NCI-H1694 (cell line): ENCODE measurements around the gene NPFFR2.
"Not testable (repeated sequence)": the region's sequence is repeated elsewhere in the genome, so short reads cannot be mapped to it uniquely, and the experiment has no call there.

Experiments used
- DNase-seq: peaks from one replicate; lab custom pipeline; 2025; lab: John Stamatoyannopoulos, UW

Gene NPFFR2

DNA sequence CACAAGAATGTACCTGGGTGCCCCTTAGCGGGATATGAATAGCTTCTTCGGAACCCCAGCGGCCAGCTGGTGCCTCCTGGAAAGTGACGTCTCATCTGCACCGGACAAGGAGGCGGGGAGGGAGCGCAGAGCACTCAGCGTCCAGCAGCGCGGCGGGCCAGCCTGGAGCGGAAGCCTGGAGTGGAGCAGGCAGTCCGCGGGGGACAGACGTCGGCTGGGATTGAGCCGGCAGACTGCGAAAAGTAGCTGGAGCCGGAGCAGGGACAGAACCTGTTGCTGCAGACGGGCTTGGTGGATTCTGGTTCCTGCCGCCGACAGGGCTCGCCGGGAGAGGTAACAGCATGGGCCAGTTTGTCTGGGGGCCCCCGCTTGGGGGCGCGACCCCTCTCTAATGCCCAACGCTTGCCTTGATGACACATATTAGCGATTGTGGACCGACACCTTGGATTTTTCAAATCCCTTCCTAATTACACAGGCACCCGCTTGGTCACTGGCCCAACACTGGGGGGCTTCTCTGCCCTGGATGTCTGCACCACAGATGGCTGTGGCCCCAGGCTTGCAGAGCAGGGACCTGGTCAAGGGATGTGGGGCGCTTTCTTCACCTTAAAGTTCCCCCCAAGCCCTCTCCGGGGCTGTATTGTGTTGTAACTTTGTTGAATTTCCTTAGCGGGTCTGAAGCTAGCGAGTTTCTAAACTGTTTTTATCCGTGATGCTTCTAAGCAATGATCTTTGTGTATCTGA, at the start of gene NPFFR2:
TSS of gene NPFFR2 (plus strand) at position 133 of the 741 bp plus-strand sequence. CDS start 96,592 bp downstream, outside the sequence.
- DNase-seq, result no peak

DNA sequence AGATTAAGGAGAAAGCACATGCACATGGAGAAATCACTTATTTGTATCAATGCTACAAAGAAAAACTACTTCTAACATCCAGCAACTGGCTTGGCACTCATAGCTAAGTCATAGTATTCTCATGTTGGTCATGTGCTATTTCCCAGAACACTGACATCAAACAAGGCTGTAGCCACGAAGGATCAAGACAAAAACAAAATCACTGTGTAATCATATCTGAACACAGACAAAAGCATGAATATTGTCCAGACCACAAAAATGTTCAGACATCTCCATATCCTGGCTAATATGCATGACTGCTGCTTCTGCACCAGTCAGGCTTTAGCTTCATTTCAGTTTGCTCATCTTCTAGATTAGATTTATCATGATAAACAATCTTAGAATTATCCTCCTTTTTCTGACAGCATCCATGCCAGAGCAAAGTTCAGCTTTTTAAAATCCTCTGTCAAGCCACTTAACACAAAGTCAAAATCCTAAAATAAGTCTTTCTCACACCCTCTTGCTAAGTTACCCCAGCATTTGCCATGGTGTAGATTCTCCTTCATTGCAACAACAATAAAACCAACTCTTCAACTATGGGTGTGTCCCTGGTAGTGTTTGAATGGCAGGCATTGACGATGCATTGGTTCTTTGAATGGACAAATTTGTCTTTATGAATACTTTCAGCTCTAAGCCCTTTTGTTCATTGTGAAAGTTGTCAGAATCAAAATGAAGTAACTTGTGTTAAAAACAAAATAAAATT, 39.1 kb upstream of the NPFFR2 start:
- no peak for DNase-seq

DNA sequence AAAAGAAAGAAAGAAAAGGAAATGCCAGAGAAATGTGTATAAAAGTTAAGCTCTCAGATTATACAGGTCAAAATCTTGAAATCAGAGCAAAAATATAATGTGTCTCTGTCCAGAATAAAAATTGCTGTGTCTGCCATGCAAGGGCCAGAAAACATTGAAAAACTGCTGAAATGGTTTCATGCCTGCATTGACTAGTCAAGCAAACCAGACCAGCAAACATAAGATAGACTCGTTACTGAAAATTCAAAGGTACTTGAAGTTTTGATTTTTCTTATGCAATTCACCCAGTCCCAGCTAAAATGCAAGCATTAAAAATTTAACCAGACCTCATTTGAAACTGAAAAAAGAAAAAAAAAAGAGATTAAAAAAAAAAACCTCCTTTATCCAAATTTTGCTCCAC, 37.2 kb upstream of the NPFFR2 start:
- no peak for DNase-seq

DNA sequence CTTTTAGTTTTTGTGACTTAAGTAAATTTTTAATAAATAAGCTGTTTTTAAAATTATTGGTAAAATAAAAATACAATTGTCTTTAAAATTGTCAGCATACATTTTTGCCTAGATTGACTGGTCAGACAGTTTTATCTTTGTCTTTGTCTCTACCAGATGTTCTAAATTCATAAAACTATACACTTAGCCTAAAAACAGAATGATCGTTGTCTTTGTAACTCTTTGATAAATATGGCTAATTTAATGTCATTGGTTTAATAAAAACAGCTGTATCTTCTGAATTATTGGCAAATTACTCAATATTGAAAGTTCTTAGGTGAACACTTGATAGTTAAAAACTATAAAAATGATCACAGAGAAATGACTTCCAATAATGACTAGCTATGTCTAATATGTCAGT, 36.5 kb upstream of the NPFFR2 start:
- DNase-seq, result no peak

DNA sequence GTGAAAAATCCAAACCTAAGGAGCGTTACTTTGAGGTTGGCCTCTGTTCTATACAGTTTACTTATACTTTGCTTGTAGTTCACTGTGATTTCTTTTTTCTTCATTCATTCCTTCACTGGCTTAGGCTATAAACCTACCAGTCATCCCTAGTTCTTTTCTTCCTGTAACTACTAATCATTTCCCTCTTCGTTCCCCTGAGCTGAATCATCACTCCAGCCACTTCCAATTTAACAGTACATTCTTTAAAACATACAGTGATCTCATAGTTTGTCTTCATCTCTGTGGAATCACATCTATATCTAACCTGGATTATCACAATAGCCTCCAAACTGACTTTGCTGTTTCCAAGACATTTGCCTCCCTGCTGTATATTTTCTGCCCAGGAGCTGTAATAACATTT, 25.2 kb upstream of the NPFFR2 start:
- no peak for DNase-seq

DNA sequence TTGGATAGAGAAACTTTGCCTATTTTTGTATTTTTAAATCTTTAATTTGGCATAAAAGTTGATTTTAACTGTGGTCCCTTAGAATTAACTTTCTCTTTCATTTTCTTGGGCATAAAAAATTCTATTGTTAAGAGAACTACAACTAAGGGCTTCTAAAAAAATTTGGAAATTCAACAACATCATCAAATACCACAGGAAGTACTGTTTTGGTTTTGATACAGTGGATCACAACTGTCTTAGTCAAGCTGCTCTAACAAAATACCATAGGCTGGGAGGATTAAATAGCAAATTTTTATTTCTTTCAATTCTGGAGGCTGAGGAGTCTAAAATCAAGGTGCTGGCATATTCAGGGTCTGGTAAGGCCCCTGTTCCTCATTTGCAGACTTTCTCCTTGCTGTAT, 19.9 kb upstream of the NPFFR2 start:
- DNase-seq, result no peak

DNA sequence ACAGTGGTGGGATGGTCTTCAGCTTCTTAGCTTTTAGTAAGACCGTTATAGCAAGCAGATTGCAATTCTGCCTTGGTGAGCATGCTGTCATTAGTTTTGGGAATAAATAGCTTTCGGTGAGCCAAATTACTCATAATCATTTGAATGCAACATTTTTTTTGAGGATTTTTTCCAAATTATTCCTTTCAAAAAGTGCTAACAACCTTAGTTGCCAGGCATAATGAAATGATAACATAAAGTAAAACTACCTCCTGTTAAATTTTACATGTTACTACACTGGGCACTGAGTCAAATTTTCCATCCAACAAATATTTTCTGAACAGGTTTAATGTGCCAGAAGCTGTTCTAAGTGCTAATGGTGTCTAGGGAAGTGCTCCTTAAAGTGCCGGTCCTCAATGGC, 15.8 kb upstream of the NPFFR2 start:
- DNase-seq, result no peak

DNA sequence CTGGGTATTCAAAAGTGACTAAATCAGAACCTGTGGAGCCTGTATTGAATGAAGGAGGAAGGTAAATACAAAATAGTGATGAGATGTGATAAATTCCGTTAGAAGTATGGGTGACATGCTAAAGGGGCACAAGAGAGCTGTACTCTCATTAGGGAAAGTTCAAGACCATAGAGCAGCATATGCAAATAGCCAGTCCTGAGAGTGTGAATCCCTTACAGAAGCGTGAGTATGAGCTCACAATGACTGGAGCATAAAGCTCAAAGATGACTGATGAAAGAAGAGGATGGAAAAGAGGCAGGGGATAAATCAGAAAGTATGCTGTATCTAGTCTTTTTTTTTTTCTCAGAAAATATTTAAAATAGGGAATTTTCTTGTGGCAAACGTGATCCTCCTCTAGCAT, 12.1 kb upstream of the NPFFR2 start:
- no peak for DNase-seq

DNA sequence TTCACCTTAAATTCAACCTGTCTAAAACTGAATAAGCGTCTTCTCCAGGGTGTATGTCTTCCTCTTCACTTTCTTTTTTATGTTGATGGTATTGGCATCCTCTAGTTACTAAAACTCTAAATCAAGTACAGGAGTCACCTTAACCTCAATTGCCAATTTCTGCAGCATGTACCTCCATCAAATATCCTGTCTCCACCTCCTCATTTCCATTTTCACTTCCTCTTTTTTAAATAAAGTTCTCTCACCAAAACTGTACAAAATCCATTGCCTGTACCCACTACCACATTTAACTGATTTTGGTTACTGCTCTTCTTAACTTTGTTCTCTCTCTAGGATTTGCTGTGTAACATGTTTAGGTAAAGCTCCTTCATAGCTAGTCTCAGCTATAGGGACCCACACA, 9.2 kb upstream of the NPFFR2 start:
- DNase-seq, result no peak

DNA sequence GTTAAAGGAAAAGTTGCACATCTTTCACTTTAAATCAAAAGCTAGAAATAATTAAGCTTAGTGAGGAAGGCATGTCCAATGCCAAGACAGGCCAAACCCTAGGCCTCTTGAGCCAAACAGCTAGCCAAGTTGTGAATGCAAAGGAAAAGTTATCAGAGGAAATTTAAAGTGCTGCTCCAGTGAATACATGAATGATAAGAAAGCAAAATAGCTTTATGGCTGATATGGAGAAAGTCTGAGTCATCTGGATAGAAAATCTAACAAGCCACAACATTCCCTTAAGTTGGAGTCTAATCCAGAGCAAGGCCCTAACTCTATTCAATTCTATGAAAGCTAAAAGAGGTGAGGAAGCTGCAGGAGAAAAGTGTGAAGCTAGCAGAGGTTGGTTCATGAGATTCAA, 23.8 kb downstream of the NPFFR2 start:
- DNase-seq, result no peak

DNA sequence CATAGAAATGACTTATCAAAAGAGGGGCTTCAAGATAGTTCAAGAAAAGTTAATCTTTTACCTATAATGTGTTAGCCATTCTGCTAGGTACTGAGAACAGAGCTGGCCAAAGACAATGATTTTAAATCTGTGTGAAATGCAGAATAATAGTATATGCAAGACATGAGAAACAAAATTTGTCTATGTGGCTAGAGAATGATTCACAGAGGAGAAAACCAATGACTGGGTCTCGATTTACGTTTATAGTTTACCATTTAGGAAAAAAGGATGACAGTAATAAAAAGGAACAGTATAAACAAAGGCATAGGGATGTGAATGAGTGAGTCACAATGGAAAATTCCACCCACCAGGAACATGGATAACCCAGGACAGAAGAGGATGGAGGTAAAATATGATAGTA, 31.9 kb downstream of the NPFFR2 start:
- DNase-seq, result no peak

DNA sequence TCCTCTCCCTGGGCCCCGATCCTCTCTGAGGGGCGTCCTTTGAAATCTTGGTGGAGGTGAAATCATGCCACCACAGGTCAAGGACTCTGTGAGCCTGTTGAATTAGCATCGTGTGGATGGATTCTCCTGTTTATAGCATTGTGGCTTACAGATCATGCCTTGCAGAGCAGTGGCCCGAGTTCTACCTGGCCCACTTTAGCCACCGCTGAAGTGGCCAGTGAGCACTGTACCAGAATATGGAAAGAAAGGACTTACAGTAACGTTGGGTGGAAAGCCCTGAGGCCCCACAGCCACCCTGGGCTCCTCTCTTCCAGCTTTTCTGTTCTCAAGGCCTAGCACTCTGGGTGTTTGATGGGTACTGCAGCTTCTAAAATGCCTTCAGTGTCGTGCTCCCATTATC, 35.3 kb downstream of the NPFFR2 start:
- DNase-seq, result no peak

DNA sequence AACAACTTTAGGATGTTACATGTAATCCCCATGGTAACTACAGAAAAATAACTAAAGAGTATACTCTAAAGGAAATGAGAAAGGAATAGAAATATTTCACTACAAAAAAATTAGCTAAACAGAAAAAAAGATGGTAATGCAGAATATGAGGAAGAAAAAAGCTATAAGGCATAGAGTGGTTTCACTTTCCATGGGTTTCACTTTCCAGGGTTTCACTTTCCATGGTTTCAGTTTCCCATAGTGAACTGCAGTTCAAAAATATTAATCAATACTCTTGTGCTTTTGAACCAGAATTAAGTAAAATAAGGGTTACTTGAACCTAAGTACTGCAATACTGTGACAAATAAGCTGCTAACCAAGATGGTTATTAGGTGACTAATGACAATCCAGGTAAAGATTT, 42.0 kb downstream of the NPFFR2 start:
- no peak for DNase-seq

DNA sequence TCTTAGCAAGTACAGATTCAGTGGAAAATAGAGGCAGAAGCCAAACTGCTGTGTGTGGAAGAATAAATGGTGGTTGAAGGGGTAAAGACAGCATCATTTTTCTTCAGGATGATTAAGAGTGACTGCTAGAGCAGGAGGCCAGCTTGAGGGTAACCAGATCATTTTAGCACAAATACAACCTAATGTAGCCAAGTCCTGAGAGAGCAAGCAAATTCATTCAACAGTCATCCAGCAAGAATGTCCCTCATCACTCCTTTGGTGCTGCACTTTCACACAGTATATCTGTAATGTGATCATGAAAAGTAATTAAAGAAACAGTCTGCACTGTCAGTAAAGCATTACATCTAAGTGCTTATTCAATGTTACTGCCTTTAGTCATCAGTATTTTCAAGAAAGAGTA, 44.8 kb downstream of the NPFFR2 start:
- no peak for DNase-seq

DNA sequence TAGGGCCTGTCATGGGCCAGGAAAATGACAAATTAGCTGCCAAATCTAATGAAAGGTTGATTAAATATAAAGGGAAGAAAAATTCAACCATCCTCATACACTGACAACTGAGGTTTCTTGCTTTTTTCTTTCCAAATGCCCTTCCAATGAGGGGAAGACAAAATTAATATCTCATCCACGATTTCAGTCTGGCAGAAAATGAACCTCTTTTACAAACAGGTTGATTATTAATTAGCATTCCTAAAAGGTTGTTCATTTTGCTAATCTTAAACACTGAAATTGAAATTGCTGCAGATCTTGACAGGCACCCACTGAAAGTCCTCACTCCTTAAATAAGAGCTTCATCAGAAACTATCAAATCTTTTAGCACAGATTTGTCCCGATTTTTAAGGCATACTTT, 45.5 kb downstream of the NPFFR2 start:
- no peak for DNase-seq

DNA sequence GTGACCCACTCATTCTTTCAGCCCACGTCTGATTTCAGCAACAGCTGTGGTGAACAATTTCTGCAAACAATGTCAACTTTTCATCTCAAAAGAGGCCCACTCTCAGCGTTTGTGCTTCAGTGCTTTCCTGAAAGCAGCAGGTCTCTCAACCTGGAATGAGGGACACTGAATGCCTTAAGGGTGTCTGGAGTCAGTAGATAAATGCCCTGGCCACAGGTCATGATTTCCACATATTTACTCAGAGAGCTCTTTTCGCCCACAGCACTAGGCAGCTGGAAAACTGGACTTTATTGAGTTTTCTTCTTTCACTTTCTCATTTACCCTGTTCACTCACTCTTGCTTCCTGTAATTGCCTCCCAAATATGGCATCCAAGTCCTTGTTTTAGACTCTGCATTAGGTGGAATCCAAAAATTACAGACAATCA, 52.8 kb downstream of the NPFFR2 start:
- DNase-seq, result no peak

DNA sequence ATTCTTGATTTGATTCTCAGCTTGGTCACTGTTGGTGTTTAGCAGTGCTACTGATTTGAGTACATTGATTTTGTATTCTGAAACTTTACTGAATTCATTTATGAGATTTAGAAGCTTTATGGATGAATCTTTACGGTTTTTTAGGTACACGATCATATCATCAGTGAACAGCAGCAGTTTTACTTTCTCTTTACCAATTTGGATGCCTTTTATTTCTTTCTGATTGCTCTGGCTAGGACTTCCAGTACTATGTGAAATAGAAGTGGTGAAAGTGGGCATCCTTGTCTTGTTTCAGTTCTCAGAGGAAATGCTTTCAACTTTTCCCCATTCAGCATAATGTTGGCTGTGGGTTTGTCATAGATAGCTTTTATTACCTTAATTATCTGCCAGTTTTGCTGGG, 58.8 kb downstream of the NPFFR2 start:
- not testable (repeated sequence) for DNase-seq

DNA sequence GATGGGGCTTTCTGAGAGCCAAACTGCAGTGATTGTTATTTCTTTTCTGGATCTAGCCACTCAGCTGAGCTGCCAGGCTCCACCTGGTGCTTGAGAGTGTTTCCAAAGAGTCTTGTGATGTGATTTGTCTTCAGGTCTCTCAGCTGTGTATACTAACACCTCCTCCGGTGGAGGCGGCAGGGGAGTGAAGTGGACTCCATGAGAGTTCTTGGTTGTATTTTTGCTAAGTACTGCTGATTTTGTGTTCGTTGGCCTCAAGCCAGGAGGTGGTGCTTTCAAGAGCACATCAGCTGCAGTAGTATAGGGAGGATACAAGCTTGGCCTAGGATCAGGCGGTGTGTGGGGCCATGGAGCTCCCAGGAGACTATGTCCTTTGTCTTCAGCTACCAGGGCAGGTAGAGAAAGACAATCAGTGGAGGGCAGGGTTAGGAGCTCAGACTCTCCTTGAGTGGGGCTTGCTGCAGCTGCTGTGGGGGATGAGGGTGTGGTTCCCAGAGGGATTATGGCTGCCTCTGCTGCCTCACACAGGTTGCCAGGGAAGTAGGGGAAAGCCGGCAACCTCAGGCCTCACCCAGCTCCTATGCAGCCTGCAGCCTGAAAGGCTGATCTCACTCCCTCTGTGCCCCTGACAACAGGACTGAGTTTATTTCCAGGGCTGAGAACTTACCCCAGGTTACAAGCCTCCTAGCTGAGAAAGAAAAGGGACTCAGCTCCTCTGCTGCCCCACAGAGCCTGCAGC, 62.4 kb downstream of the NPFFR2 start:
- DNase-seq, result no peak

DNA sequence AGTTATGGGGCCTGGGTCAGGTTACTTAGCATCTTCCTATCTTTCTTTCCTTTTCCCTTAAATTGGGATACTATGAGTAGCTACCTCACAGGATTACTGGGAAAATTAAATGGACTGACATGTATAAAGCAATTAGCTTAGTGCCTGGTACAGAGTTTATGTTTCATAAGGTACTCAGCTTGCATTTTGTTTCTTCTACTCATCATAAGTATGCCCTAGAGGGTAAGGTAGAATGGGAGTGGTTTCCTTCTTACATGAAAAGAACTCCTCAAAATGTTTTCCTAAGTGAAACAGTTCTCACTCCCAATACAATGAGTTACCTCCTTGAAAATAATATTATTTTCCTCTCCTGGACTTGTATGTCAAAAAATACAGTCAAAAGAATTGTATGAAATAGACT, 75.7 kb downstream of the NPFFR2 start:
- no peak for DNase-seq

DNA sequence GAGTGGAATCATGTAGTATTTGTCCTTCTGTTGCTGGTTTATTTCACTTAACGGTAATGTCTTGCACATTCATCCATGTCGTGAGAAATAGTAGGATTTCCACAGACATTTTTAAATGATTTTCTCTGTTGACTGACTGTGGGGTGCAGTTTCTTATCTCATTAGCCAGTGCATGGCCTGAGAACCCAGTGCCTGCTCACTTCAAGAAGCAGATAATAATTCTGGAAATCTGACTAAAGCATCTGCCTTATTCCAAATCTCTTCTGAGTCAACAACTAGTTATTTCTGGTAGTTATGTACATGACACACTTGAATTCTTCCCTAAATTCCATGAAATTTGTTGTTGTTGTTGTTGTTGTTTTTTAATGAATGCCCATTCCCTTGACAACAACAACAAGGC, 77.6 kb downstream of the NPFFR2 start:
- DNase-seq, result no peak

DNA sequence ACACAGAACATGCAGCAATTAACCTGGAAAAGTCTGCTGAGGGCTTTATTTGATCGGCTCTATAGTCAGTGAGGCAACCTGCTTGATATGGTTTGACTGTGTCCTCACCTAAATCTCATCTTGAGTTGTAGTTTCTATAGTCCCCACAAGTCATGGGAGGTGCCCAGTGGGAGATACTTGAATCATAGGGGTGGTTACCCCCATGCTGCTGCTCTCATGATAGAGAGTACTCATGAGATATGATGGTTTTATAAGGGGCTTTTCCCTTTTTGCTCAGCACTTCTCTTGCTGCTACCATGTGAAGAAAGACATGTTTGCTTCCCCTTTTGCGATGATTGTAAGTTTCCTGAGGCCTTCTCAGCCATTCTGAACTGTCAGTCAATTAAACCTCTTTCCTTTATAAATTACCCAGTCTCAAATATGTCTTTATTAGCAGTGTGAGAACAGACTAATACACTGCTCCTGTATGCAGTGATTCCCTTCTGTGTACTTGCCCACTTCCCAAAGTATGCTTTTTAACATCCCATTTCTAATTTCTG, 78.2 kb downstream of the NPFFR2 start:
- DNase-seq, result no peak

DNA sequence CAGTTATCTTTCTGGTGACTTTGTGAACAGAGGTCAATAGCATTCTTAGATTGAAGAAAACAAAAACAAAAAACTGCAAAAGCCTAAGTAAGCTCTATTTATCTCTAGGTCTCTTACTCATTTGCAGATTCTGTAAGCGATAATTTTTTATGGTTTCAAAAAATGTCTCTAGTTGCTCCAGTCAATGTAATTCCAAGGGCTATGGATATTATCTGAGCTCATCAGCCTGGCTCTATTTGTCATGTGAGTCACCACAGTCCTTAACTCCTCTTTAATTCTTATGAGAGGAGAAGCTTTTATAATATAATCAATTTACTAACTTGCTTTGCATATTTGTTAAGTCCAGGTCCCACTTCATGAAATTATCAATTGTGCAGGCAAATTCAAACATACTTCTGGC, 79.1 kb downstream of the NPFFR2 start:
- no peak for DNase-seq

DNA sequence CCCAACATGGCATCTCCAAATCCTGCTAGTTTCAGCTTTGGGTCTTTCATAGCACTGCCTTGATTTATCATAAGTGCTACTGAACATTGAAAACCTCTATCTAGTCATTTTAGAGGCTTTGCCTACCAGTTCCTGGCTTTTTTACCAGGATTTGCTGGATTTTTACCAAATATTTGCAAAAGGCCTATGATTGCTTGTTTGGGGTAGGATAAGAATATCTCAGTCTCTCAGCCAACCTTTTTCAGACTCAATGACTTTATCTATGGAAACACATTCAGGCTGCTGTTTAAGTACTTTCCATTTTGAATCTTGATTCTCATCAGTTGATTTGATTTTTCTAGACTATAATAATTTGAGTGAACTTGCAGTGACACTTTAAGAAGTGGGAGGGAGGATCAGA, 80.1 kb downstream of the NPFFR2 start:
- no peak for DNase-seq
